Mesothelial cell of epicardium (in vitro differentiated cells): ENCODE data around the gene SFMBT2. TPM values are rescaled to one million over a fixed set of nuclear protein-coding genes. Genes with fewer than 3 reads are reported as not detected.

Experiments
- DNase-seq, 2 experiments: peaks; one replicate each; pipeline ENCODE4 v3.0.0; 2021; ENCODE audit warnings: low spot score in 2 of 2; ENCODE audit not compliant: unreplicated experiment in 2 of 2
- H3K27ac Mint-ChIP-seq: 2 replicates; pipeline ENCODE4 v1.8.0; 2021; ENCODE audit warnings: mixed read lengths
- H3K27me3 Mint-ChIP-seq: 2 replicates; pipeline ENCODE4 v1.8.0; 2021; ENCODE audit warnings: low read depth, mixed read lengths
- H3K36me3 Mint-ChIP-seq: 2 replicates; pipeline ENCODE4 v1.8.0; 2021; ENCODE audit warnings: mixed read lengths
- H3K4me1 Mint-ChIP-seq: 2 replicates; pipeline ENCODE4 v1.8.0; 2021; ENCODE audit warnings: mixed read lengths
- H3K4me3 Mint-ChIP-seq: 2 replicates; pipeline ENCODE4 v1.8.0; 2021; ENCODE audit warnings: mild to moderate bottlenecking, moderate library complexity, mixed read lengths
- H3K9me3 Mint-ChIP-seq: 2 replicates; pipeline ENCODE4 v1.8.0; 2021; ENCODE audit warnings: mixed read lengths
- CTCF ChIP-seq: fragments of 200-600 bp; sonication (generic); IDR thresholded peaks from one replicate; pipeline ENCODE4 v1.5.0; 2021; ENCODE audit warnings: antibody characterized with exemption; ENCODE audit not compliant: unreplicated experiment
- total RNA-seq: library from RNA; stranded (reverse); gene quantifications from 3 replicates; pipeline ENCODE4 v1.2.1, GENCODE V29; 2021

Gene SFMBT2
- total RNA-seq, 1 donor from 2014 or later: 2.3 TPM

GRCh38 chr10:7377614-7378248 is 33.1 kb downstream of the SFMBT2 start:
- H3K4me3 Mint-ChIP-seq: no peak overlapping the region
- DNase-seq: no peak
- H3K36me3 Mint-ChIP-seq: peaks cover 2% of the 10 kb centered on the region
- no peaks in the 10 kb centered on the region for H3K4me1 Mint-ChIP-seq
- TF ChIP-seq CTCF: no peak
- H3K27me3 Mint-ChIP-seq: peaks cover 24% of the 10 kb centered on the region
- H3K9me3 Mint-ChIP-seq: no peaks in the 10 kb centered on the region
- H3K27ac Mint-ChIP-seq: no peak overlapping the region

GRCh38 chr10:7374795-7375194 is 36.0 kb downstream of the SFMBT2 start:
- Mint-ChIP-seq H3K36me3 (peaks cover 2% of the 10 kb centered on the region), H3K9me3 (no peaks in the 10 kb centered on the region), H3K4me1 (no peaks in the 10 kb centered on the region), H3K27me3 (peaks cover 40% of the 10 kb centered on the region), H3K27ac (no peak overlapping the region), H3K4me3 (no peak overlapping the region)
- DNase-seq: no peak
- TF ChIP-seq CTCF: no peak

- TF ChIP-seq CTCF: no peak
- DNase-seq: no peak
- Mint-ChIP-seq H3K27me3 (peaks cover 49% of the 10 kb centered on the region), H3K36me3 (peaks cover 2% of the 10 kb centered on the region), H3K9me3 (no peaks in the 10 kb centered on the region), H3K27ac (no peak overlapping the region), H3K4me3 (no peak overlapping the region), H3K4me1 (no peaks in the 10 kb centered on the region)
These were observed 37.8 kb downstream of the SFMBT2 start for GRCh38 chr10:7373039-7373438.

GRCh38 chr10:7372504-7372903 is 38.3 kb downstream of the SFMBT2 start:
- no peaks in the 10 kb centered on the region for H3K4me1 Mint-ChIP-seq
- no peaks in the 10 kb centered on the region for H3K9me3 Mint-ChIP-seq
- no peak overlapping the region for H3K4me3 Mint-ChIP-seq
- no peak for TF ChIP-seq CTCF
- H3K27me3 Mint-ChIP-seq: peaks cover 52% of the 10 kb centered on the region
- no peak for DNase-seq
- H3K27ac Mint-ChIP-seq: no peak overlapping the region
- H3K36me3 Mint-ChIP-seq: peaks cover 2% of the 10 kb centered on the region

- no peak overlapping the region for H3K4me3 Mint-ChIP-seq
- TF ChIP-seq CTCF: no peak
These were observed 40.3 kb downstream of the SFMBT2 start for GRCh38 chr10:7370511-7370910.

More at GRCh38 chr10:7370511-7370910, 40.3 kb downstream of the SFMBT2 start:
- no peaks in the 10 kb centered on the region for H3K4me1 Mint-ChIP-seq
- DNase-seq: no peak
- H3K27ac Mint-ChIP-seq: no peak overlapping the region
- peaks cover 69% of the 10 kb centered on the region for H3K27me3 Mint-ChIP-seq
- no peaks in the 10 kb centered on the region for H3K9me3 Mint-ChIP-seq
- peaks cover 2% of the 10 kb centered on the region for H3K36me3 Mint-ChIP-seq
